Neural progenitor cell (in vitro differentiated cells): ENCODE measurements around the gene CDK7. TPM values are rescaled to one million over a fixed set of nuclear protein-coding genes. Genes with fewer than 3 reads are reported as not detected.
A peak's percentile ranks its signal among the peaks of the same experiment; 100 is the strongest.

Experiments
- DNase-seq: peaks from one replicate; pipeline ENCODE4 v3.0.0-alpha.2; 2016; ENCODE audit warnings: low spot score
- H2AFZ ChIP-seq: fragments of 200-600 bp; sonication (generic); replicated peaks from 2 replicates; pipeline ENCODE4 v1.6.1; 2016; ENCODE audit warnings: antibody characterized with exemption
- H3F3A ChIP-seq: fragments of 200-600 bp; sonication (generic); 2 replicates; pipeline ENCODE4 v1.6.1; 2016; ENCODE audit warnings: antibody characterized with exemption, low read depth
- H3K27ac ChIP-seq: fragments of 200-600 bp; sonication (generic); 2 replicates; pipeline ENCODE4 v1.5.1; 2016; ENCODE audit warnings: mild to moderate bottlenecking
- H3K27me3 ChIP-seq: fragments of 200-600 bp; sonication (generic); 2 replicates; pipeline ENCODE4 v1.6.1; 2016; ENCODE audit warnings: mild to moderate bottlenecking, moderate library complexity
- H3K36me3 ChIP-seq: fragments of 200-600 bp; sonication (generic); 2 replicates; pipeline ENCODE4 v1.5.1; 2016
- H3K4me1 ChIP-seq: fragments of 200-600 bp; sonication (generic); 2 replicates; pipeline ENCODE4 v1.6.1; 2016; ENCODE audit warnings: mixed run types
- H3K4me2 ChIP-seq: fragments of 200-600 bp; sonication (generic); 2 replicates; pipeline ENCODE4 v1.6.1; 2016
- H3K4me3 ChIP-seq: fragments of 200-600 bp; sonication (generic); 2 replicates; pipeline ENCODE4 v1.5.1; 2016
- H3K79me2 ChIP-seq: fragments of 200-600 bp; sonication (generic); 2 replicates; pipeline ENCODE4 v1.6.1; 2016; ENCODE audit warnings: low read depth
- H3K9ac ChIP-seq: fragments of 200-600 bp; sonication (generic); 2 replicates; pipeline ENCODE4 v1.6.1; 2016
- H3K9me3 ChIP-seq: fragments of 200-600 bp; sonication (generic); 2 replicates; pipeline ENCODE4 v1.5.1; 2016; ENCODE audit warnings: low read depth
- H4K20me1 ChIP-seq: fragments of 200-600 bp; sonication (generic); 2 replicates; pipeline ENCODE4 v1.6.1; 2016; ENCODE audit warnings: low read depth
- H3K27ac Mint-ChIP-seq: 3 replicates; pipeline ENCODE4 v1.8.0; 2021; ENCODE audit warnings: mixed read lengths
- H3K27me3 Mint-ChIP-seq: 2 replicates; pipeline ENCODE4 v1.8.0; 2022; ENCODE audit warnings: low read depth, mild to moderate bottlenecking, inconsistent platforms, moderate library complexity, mixed read lengths; ENCODE audit not compliant: insufficient read depth
- H3K36me3 Mint-ChIP-seq: 3 replicates; pipeline ENCODE4 v1.8.0; 2021; ENCODE audit warnings: mixed read lengths
- H3K4me1 Mint-ChIP-seq: 3 replicates; pipeline ENCODE4 v1.8.0; 2021; ENCODE audit warnings: mixed read lengths
- H3K4me3 Mint-ChIP-seq: 3 replicates; pipeline ENCODE4 v1.8.0; 2021; ENCODE audit warnings: mild to moderate bottlenecking, moderate library complexity, mixed read lengths
- H3K9me3 Mint-ChIP-seq: 3 replicates; pipeline ENCODE4 v1.8.0; 2020; ENCODE audit warnings: mixed read lengths
- CTCF ChIP-seq: fragments of 200-600 bp; sonication (generic); IDR thresholded peaks from 2 replicates; pipeline ENCODE4 v1.5.1; 2017; ENCODE audit warnings: antibody characterized with exemption, mild to moderate bottlenecking
- EZH2 ChIP-seq: fragments of 200-600 bp; sonication (generic); IDR thresholded peaks from 2 replicates; pipeline ENCODE4 v1.6.1; 2017; ENCODE audit warnings: antibody characterized with exemption, mild to moderate bottlenecking, moderate library complexity
- EZH2phosphoT487 ChIP-seq: fragments of 200-600 bp; sonication (generic); IDR thresholded peaks from 2 replicates; pipeline ENCODE4 v1.6.1; 2017; ENCODE audit warnings: antibody characterized with exemption
- total RNA-seq: library from RNA; depleted of rRNA; stranded (reverse); fragments of >200 nt; gene quantifications from 2 replicates; pipeline ENCODE4 v1.2.3, GENCODE V29; 2015; ENCODE audit warnings: low replicate concordance

Gene CDK7
- total RNA-seq, 1 donor from 2014 or later = 57.3 TPM

- Mint-ChIP-seq H3K36me3 (peaks cover 1% of the 10 kb centered on the region), H3K4me3 (no peak overlapping the region), H3K27ac (no peak overlapping the region), H3K27me3 (no peaks in the 10 kb centered on the region), H3K4me1 (peaks cover 27% of the 10 kb centered on the region), H3K9me3 (no peaks in the 10 kb centered on the region)
- H3K4me1 ChIP-seq = peaks cover 12% of the 10 kb centered on the region
- no peaks in the 10 kb centered on the region for H4K20me1 ChIP-seq
- H3K27ac ChIP-seq = no peak overlapping the region
- H2AFZ ChIP-seq = no peak overlapping the region
- no peaks in the 10 kb centered on the region for H3K36me3 ChIP-seq
- H3K9ac ChIP-seq = no peak overlapping the region
- no peaks in the 10 kb centered on the region for H3K79me2 ChIP-seq
- DNase-seq = no peak
- H3K4me2 ChIP-seq = no peak overlapping the region
- H3K4me3 ChIP-seq = no peak overlapping the region
- TF ChIP-seq EZH2phosphoT487 (no peak), EZH2 (no peak), CTCF (no peak)
- H3F3A ChIP-seq = no peaks in the 10 kb centered on the region
- no peaks in the 10 kb centered on the region for H3K9me3 ChIP-seq
- H3K27me3 ChIP-seq = no peaks in the 10 kb centered on the region
Observed at GRCh38 chr5:69293882-69294281, 59.2 kb downstream of the CDK7 start.

GRCh38 chr5:69295088-69295754, 60.5 kb downstream of the CDK7 start:
- H3K9ac ChIP-seq = no peak overlapping the region
- H3K4me1 Mint-ChIP-seq = peaks cover 23% of the 10 kb centered on the region
- H3K36me3 ChIP-seq = no peaks in the 10 kb centered on the region
- H3K27me3 Mint-ChIP-seq = no peaks in the 10 kb centered on the region
- no peak overlapping the region for H3K4me2 ChIP-seq
- H3F3A ChIP-seq = no peaks in the 10 kb centered on the region
- H3K36me3 Mint-ChIP-seq = peaks cover 1% of the 10 kb centered on the region
- TF ChIP-seq EZH2phosphoT487 (no peak), CTCF (no peak), EZH2 (no peak)
- DNase-seq = peak; percentile 14
- no peak overlapping the region for H3K4me3 Mint-ChIP-seq
- H3K27me3 ChIP-seq = no peaks in the 10 kb centered on the region
- H3K27ac ChIP-seq = no peak overlapping the region
- H3K4me3 ChIP-seq = no peak overlapping the region
- H4K20me1 ChIP-seq = no peaks in the 10 kb centered on the region
- no peaks in the 10 kb centered on the region for H3K9me3 Mint-ChIP-seq
- peak overlapping the region; percentile 73 for H2AFZ ChIP-seq
- H3K79me2 ChIP-seq = no peaks in the 10 kb centered on the region
- H3K4me1 ChIP-seq = peaks cover 7% of the 10 kb centered on the region
- H3K9me3 ChIP-seq = no peaks in the 10 kb centered on the region
- H3K27ac Mint-ChIP-seq = peak overlapping the region; percentile 70

- Histone ChIP-seq H3K27ac (no peak overlapping the region), H3K4me3 (no peak overlapping the region), H4K20me1 (no peaks in the 10 kb centered on the region), H3K9ac (no peak overlapping the region), H3K4me2 (no peak overlapping the region), H3K36me3 (no peaks in the 10 kb centered on the region), H3K27me3 (no peaks in the 10 kb centered on the region), H2AFZ (no peak overlapping the region), H3K9me3 (no peaks in the 10 kb centered on the region), H3K4me1 (peaks cover 7% of the 10 kb centered on the region), H3K79me2 (no peaks in the 10 kb centered on the region), H3F3A (no peaks in the 10 kb centered on the region)
- Mint-ChIP-seq H3K27ac (no peak overlapping the region), H3K36me3 (peaks cover 3% of the 10 kb centered on the region), H3K4me1 (peaks cover 16% of the 10 kb centered on the region), H3K4me3 (no peak overlapping the region), H3K27me3 (no peaks in the 10 kb centered on the region), H3K9me3 (peaks cover 2% of the 10 kb centered on the region)
- no peak for DNase-seq
- TF ChIP-seq EZH2phosphoT487 (no peak), CTCF (no peak), EZH2 (no peak)
Observed at GRCh38 chr5:69299625-69300024, 64.9 kb downstream of the CDK7 start.
